H9 (cell line): ENCODE measurements around the gene ABCA13. TPM values are rescaled to one million over a fixed set of nuclear protein-coding genes. Genes with fewer than 3 reads are reported as not detected.
A peak's percentile ranks its signal among the peaks of the same experiment; 100 is the strongest.

Experiments
- DNase-seq: peaks from one replicate; pipeline ENCODE4 v3.0.0-alpha.2; 2017
- H2AFZ ChIP-seq: one replicate; pipeline ENCODE4 v1.6.1; 2013; ENCODE audit warnings: mild to moderate bottlenecking, low read length, control low read depth, moderate library complexity
- H2AK5ac ChIP-seq: 2 replicates; pipeline ENCODE4 v1.6.1; 2013; ENCODE audit warnings: low read length, control low read depth, mixed read lengths; ENCODE audit not compliant: insufficient read length
- H2BK120ac ChIP-seq: one replicate; pipeline ENCODE4 v1.6.1; 2013; ENCODE audit warnings: low read depth, mild to moderate bottlenecking, low read length, control low read depth, inconsistent platforms; ENCODE audit not compliant: poor library complexity, severe bottlenecking
- H2BK12ac ChIP-seq: 2 replicates; pipeline ENCODE4 v1.6.1; 2013; ENCODE audit warnings: low read length, control low read depth, mixed read lengths, low read depth; ENCODE audit not compliant: insufficient read length
- H2BK15ac ChIP-seq: 2 replicates; pipeline ENCODE4 v1.6.1; 2013; ENCODE audit warnings: low read depth, low read length, control low read depth
- H2BK20ac ChIP-seq: one replicate; pipeline ENCODE4 v1.6.1; 2013; ENCODE audit warnings: low read depth, mild to moderate bottlenecking, low read length, control low read depth, inconsistent platforms; ENCODE audit not compliant: poor library complexity, severe bottlenecking
- H2BK5ac ChIP-seq: 2 replicates; pipeline ENCODE4 v1.6.1; 2013; ENCODE audit warnings: low read length, control low read depth, mixed read lengths; ENCODE audit not compliant: insufficient read length
- H3K14ac ChIP-seq: 2 replicates; pipeline ENCODE4 v1.6.1; 2013; ENCODE audit warnings: low read length, control low read depth; ENCODE audit not compliant: insufficient read depth
- H3K18ac ChIP-seq: 2 replicates; pipeline ENCODE4 v1.6.1; 2013; ENCODE audit warnings: low read depth, mild to moderate bottlenecking, mixed read lengths, low read length, control low read depth; ENCODE audit not compliant: insufficient read length
- H3K23ac ChIP-seq: 2 replicates; pipeline ENCODE4 v1.6.1; 2013; ENCODE audit warnings: low read length, control low read depth, mixed read lengths, low read depth; ENCODE audit not compliant: insufficient read length
- H3K23me2 ChIP-seq: 2 replicates; pipeline ENCODE4 v1.6.1; 2013; ENCODE audit warnings: low read depth, mild to moderate bottlenecking, mixed read lengths, low read length, control low read depth; ENCODE audit not compliant: insufficient read length, poor library complexity, severe bottlenecking
- H3K27ac ChIP-seq: 2 replicates; pipeline ENCODE4 v1.5.1; 2013; ENCODE audit warnings: low read length, control low read depth, mixed read lengths, low read depth; ENCODE audit not compliant: insufficient read length
- H3K27me3 ChIP-seq: 2 replicates; pipeline ENCODE4 v1.6.1; 2013; ENCODE audit warnings: low read length, control low read depth, inconsistent platforms; ENCODE audit not compliant: insufficient read depth
- H3K4ac ChIP-seq: 2 replicates; pipeline ENCODE4 v1.6.1; 2013; ENCODE audit warnings: low read depth, mild to moderate bottlenecking, control low read depth, inconsistent platforms, low read length, moderate library complexity
- H3K4me1 ChIP-seq: 2 replicates; pipeline ENCODE4 v1.6.1; 2013; ENCODE audit warnings: low read length, control low read depth, inconsistent platforms; ENCODE audit not compliant: insufficient read depth
- H3K4me2 ChIP-seq: 2 replicates; pipeline ENCODE4 v1.6.1; 2013; ENCODE audit warnings: low read length, control low read depth, mixed read lengths; ENCODE audit not compliant: insufficient read length, insufficient read depth
- H3K56ac ChIP-seq: 2 replicates; pipeline ENCODE4 v1.6.1; 2013; ENCODE audit warnings: low read depth, mild to moderate bottlenecking, mixed read lengths, low read length, control low read depth; ENCODE audit not compliant: insufficient read length
- H3K79me1 ChIP-seq: 2 replicates; pipeline ENCODE4 v1.6.1; 2013; ENCODE audit warnings: low read depth, mild to moderate bottlenecking, moderate library complexity, low read length, control low read depth, inconsistent platforms; ENCODE audit not compliant: insufficient read depth, poor library complexity, severe bottlenecking
- H3K79me2 ChIP-seq: 2 replicates; pipeline ENCODE4 v1.6.1; 2013; ENCODE audit warnings: low read length, control low read depth, inconsistent platforms; ENCODE audit not compliant: insufficient read depth
- H3K9ac ChIP-seq: 2 replicates; pipeline ENCODE4 v1.6.1; 2013; ENCODE audit warnings: low read length, control low read depth, mixed read lengths; ENCODE audit not compliant: insufficient read length; ENCODE audit errors: extremely low read depth
- H3K9me3 ChIP-seq: one replicate; pipeline ENCODE4 v1.6.1; 2013; ENCODE audit warnings: low read depth, low read length, inconsistent platforms; ENCODE audit not compliant: control insufficient read depth
- H3T11ph ChIP-seq: one replicate; pipeline ENCODE4 v1.6.1; 2013; ENCODE audit warnings: mild to moderate bottlenecking, low read length, control low read depth, inconsistent platforms
- H4K20me1 ChIP-seq: one replicate; pipeline ENCODE4 v1.6.1; 2013; ENCODE audit not compliant: control insufficient read depth, insufficient read length, insufficient read depth
- H4K5ac ChIP-seq: 2 replicates; pipeline ENCODE4 v1.6.1; 2013; ENCODE audit warnings: low read depth, mild to moderate bottlenecking, mixed read lengths, low read length, control low read depth; ENCODE audit not compliant: insufficient read length
- H4K8ac ChIP-seq: replicated peaks from 2 replicates; pipeline ENCODE4 v1.6.1; 2013; ENCODE audit warnings: low read length, control low read depth, mixed read lengths, low read depth; ENCODE audit not compliant: insufficient read length
- H4K91ac ChIP-seq: 2 replicates; pipeline ENCODE4 v1.6.1; 2013; ENCODE audit warnings: low read depth, mild to moderate bottlenecking, moderate library complexity, mixed read lengths, low read length, control low read depth; ENCODE audit not compliant: insufficient read length
- H3K27ac Mint-ChIP-seq, 3 experiments: 2 replicates in 2 of 3; 3 replicates in 1 of 3; pipeline ENCODE4 v1.8.0; 2020 to 2021; ENCODE audit warnings: mixed read lengths in 3 of 3, mild to moderate bottlenecking in 1 of 3, moderate library complexity in 1 of 3
- H3K27me3 Mint-ChIP-seq: 2 replicates; pipeline ENCODE4 v1.8.0; 2021; ENCODE audit warnings: low read depth, mild to moderate bottlenecking, moderate library complexity, mixed read lengths
- H3K36me3 Mint-ChIP-seq, 3 experiments: 2 replicates in 2 of 3; 3 replicates in 1 of 3; pipeline ENCODE4 v1.8.0; 2020 to 2021; ENCODE audit warnings: low read depth in 3 of 3, mixed read lengths in 3 of 3; ENCODE audit not compliant: insufficient read depth in 1 of 3
- H3K4me1 Mint-ChIP-seq, 2 experiments: 2 replicates each; pipeline ENCODE4 v1.8.0; 2020; ENCODE audit warnings: mixed read lengths in 2 of 2
- H3K4me3 Mint-ChIP-seq, 2 experiments: 2 replicates in 1 of 2; 3 replicates in 1 of 2; pipeline ENCODE4 v1.8.0; 2020 to 2021; ENCODE audit warnings: mild to moderate bottlenecking in 2 of 2, mixed read lengths in 2 of 2, moderate library complexity in 1 of 2
- H3K9me3 Mint-ChIP-seq, 2 experiments: 2 replicates in 1 of 2; 3 replicates in 1 of 2; pipeline ENCODE4 v1.8.0; 2020; ENCODE audit warnings: mild to moderate bottlenecking in 2 of 2, mixed read lengths in 2 of 2, moderate library complexity in 1 of 2
- CTCF ChIP-seq: fragments of 200-600 bp; sonication (generic); conservative IDR thresholded peaks from 3 replicates; pipeline ENCODE4 v1.8.0; 2021; ENCODE audit warnings: antibody characterized with exemption, mild to moderate bottlenecking
- total RNA-seq: library from RNA; stranded (reverse); gene quantifications from 2 replicates; pipeline ENCODE4 v1.2.1, GENCODE V29; 2021

Gene ABCA13
- total RNA-seq, 1 experiment from 2014 or later, result 0.11 TPM

GRCh38 chr7:48132792-48133191 is 38.5 kb upstream of the ABCA13 start:
- no peak overlapping the region for H2BK20ac ChIP-seq
- no peak overlapping the region for H3T11ph ChIP-seq
- H3K23me2 ChIP-seq, result no peaks in the 10 kb centered on the region
- no peak overlapping the region for H3K4ac ChIP-seq
- no peaks in the 10 kb centered on the region; the same call in 1 of the 2 replicates for H3K4me1 ChIP-seq
- H3K14ac ChIP-seq, result no peak overlapping the region
- no peaks in the 10 kb centered on the region for H3K79me2 ChIP-seq
- no peak overlapping the region for H3K4me2 ChIP-seq
- no peak overlapping the region for H3K27ac ChIP-seq
- no peak overlapping the region for H4K8ac ChIP-seq
- no peak for TF ChIP-seq CTCF
- Mint-ChIP-seq H3K9me3 (peaks cover 13 to 27% of the 10 kb centered on the region in 2 experiments), H3K27ac (peak overlapping the region in 1 of 3 experiments; percentile 68; a peak in 2 of 7 replicates), H3K4me1 (peaks cover 24 to 31% of the 10 kb centered on the region in 2 experiments), H3K27me3 (no peaks in the 10 kb centered on the region), H3K4me3 (no peak overlapping the region), H3K36me3 (peaks cover 5 to 28% (median 19%) of the 10 kb centered on the region in 3 experiments; a peak in 6 of 7 replicates)
- no peak overlapping the region for H2BK5ac ChIP-seq
- no peak overlapping the region for H2BK12ac ChIP-seq
- H3K18ac ChIP-seq, result no peak overlapping the region
- H3K9ac ChIP-seq, result no peak overlapping the region
- no peak overlapping the region for H3K23ac ChIP-seq
- no peak overlapping the region for H4K5ac ChIP-seq
- H4K91ac ChIP-seq, result no peak overlapping the region
- H2BK15ac ChIP-seq, result no peak overlapping the region
- H2BK120ac ChIP-seq, result no peak overlapping the region
- H2AFZ ChIP-seq, result no peak overlapping the region
- no peak for DNase-seq
- H3K9me3 ChIP-seq, result no peaks in the 10 kb centered on the region
- no peak overlapping the region for H3K56ac ChIP-seq
- H3K79me1 ChIP-seq, result no peaks in the 10 kb centered on the region
- no peak overlapping the region for H2AK5ac ChIP-seq
- no peaks in the 10 kb centered on the region for H3K27me3 ChIP-seq
- H4K20me1 ChIP-seq, result no peaks in the 10 kb centered on the region
